GM12878 (cell line): ENCODE measurements around the gene KRT75. TPM values are rescaled to one million over a fixed set of nuclear protein-coding genes. Genes with fewer than 3 reads are reported as not detected.

Source experiments
- ATAC-seq: fragments of 200-7000 bp; cut with Tn5 transposase; 3 replicates; pipeline ENCODE4 v1.9.1; 2020; ENCODE audit warnings: mild to moderate bottlenecking, moderate library complexity
- Bru-seq: library from RNA; stranded (reverse); fragments of 400-500 nt; gene quantifications from one replicate; lab custom pipeline; 2021; lab: Mats Ljungman, UMichigan
- BruChase-seq, 2 experiments: library from RNA; stranded (reverse); fragments of 400-500 nt; gene quantifications; one replicate each; lab custom pipeline; 2021; lab: Mats Ljungman, UMichigan
- BruUV-seq: library from RNA; stranded (reverse); fragments of 400-500 nt; replicated peaks from 2 replicates; lab custom pipeline; 2021; lab: Mats Ljungman, UMichigan
- CTCF ChIA-PET: fragments of 300-600 bp; sonication (Branson Sonifier 250); formaldehyde crosslinking; extraction: SDS; loops from one replicate; lab custom pipeline; 2021; ENCODE audit warnings: inconsistent platforms; lab: Yijun Ruan, JAX
- POLR2A ChIA-PET: fragments of 350-600 bp; formaldehyde crosslinking; extraction: SDS; loops from one replicate; lab custom pipeline; 2021; ENCODE audit warnings: inconsistent platforms; lab: Charles Lee
- RAD21 ChIA-PET: fragments of 300-600 bp; sonication (Branson Sonifier 250); formaldehyde crosslinking; loops from one replicate; lab custom pipeline; 2023; ENCODE audit warnings: antibody characterized with exemption; ENCODE audit not compliant: unreplicated experiment; lab: Charles Lee
- SMC1A ChIA-PET: fragments of 300-600 bp; sonication (Branson Sonifier 250); formaldehyde crosslinking; loops from one replicate; lab custom pipeline; 2023; ENCODE audit not compliant: unreplicated experiment, uncharacterized antibody; lab: Charles Lee
- DNase-seq: peaks from one replicate; pipeline ENCODE4 v3.0.0-alpha.2; 2011; ENCODE audit warnings: low read depth, low spot score
- FAIRE-seq: peaks from 3 replicates; lab custom pipeline; 2011; peaks lifted over from hg19 to GRCh38; lab: Jason Lieb, UNC
- H2AFZ ChIP-seq: 2 replicates; pipeline ENCODE4 v1.6.0; 2011; ENCODE audit warnings: low read depth, low read length, control low read depth; ENCODE audit not compliant: control insufficient read depth
- H3K27ac ChIP-seq: 2 replicates; pipeline ENCODE4 v1.5.1; 2011; ENCODE audit warnings: control low read depth; ENCODE audit not compliant: control insufficient read depth, insufficient read depth
- H3K27me3 ChIP-seq, 2 experiments: replicated peaks in 1 of 2; 2 replicates each; pipeline versions ENCODE4 v1.6.0 to v1.6.1; 2011; ENCODE audit warnings: low read length in 1 of 2; ENCODE audit not compliant: control insufficient read depth in 2 of 2, insufficient read depth in 2 of 2
- H3K36me3 ChIP-seq, 2 experiments: 2 replicates each; pipeline ENCODE4 v1.5.1; 2011; ENCODE audit warnings: low read length in 1 of 2; ENCODE audit not compliant: control insufficient read depth in 2 of 2, insufficient read depth in 2 of 2
- H3K4me1 ChIP-seq: 2 replicates; pipeline ENCODE4 v1.6.1; 2011; ENCODE audit warnings: mild to moderate bottlenecking, low read length, moderate library complexity, mixed read lengths; ENCODE audit not compliant: control insufficient read depth, insufficient read depth
- H3K4me2 ChIP-seq: 2 replicates; pipeline ENCODE4 v1.6.0; 2011; ENCODE audit warnings: control low read depth; ENCODE audit not compliant: control insufficient read depth, insufficient read depth
- H3K4me3 ChIP-seq: fragments of 200-600 bp; sonication (generic); 2 replicates; pipeline ENCODE4 v1.5.1; 2016
- H3K79me2 ChIP-seq: 2 replicates; pipeline ENCODE4 v1.6.0; 2011; ENCODE audit warnings: low read length; ENCODE audit not compliant: control insufficient read depth, insufficient read depth
- H3K9ac ChIP-seq: 2 replicates; pipeline ENCODE4 v1.8.0; 2011; ENCODE audit warnings: low read length, control low read depth, mixed read lengths; ENCODE audit not compliant: control insufficient read depth, insufficient read depth
- H3K9me3 ChIP-seq: replicated peaks from 3 replicates; pipeline ENCODE4 v1.5.1; 2011; ENCODE audit warnings: mild to moderate bottlenecking, low read length; ENCODE audit not compliant: control insufficient read depth, insufficient read depth
- H4K20me1 ChIP-seq: 2 replicates; pipeline ENCODE4 v1.6.0; 2011; ENCODE audit not compliant: control insufficient read depth, insufficient read depth
- ATF2 ChIP-seq: IDR thresholded peaks from 2 replicates; pipeline ENCODE4 v1.6.1; 2012; ENCODE audit warnings: low read length, inconsistent platforms
- CBFB ChIP-seq: IDR thresholded peaks from 2 replicates; pipeline ENCODE4 v1.6.1; 2016; ENCODE audit warnings: antibody characterized with exemption, low read depth
- E2F4 ChIP-seq: IDR thresholded peaks from 2 replicates; pipeline ENCODE4 v1.6.1; 2012; ENCODE audit warnings: low read depth, low read length, improper control_type of control experiment
- EED ChIP-seq: sonication (generic); IDR thresholded peaks from 2 replicates; pipeline ENCODE4 v1.6.1; 2016; ENCODE audit warnings: antibody characterized with exemption, low read depth
- EGR1 ChIP-seq, 2 experiments: IDR thresholded peaks; 1 replicate in 1 of 2; 2 replicates in 1 of 2; pipeline ENCODE4 v1.6.1; 2011 to 2012; ENCODE audit warnings: low read depth in 2 of 2, low read length in 2 of 2, borderline replicate concordance in 1 of 2, mild to moderate bottlenecking in 1 of 2, moderate library complexity in 1 of 2
- IKZF2 ChIP-seq, 2 experiments: fragments of 450-650 bp; IDR thresholded peaks; 2 replicates each; pipeline ENCODE4 v1.6.1; 2017; ENCODE audit warnings: mild to moderate bottlenecking in 2 of 2, moderate library complexity in 2 of 2
- IRF4 ChIP-seq: IDR thresholded peaks from 2 replicates; pipeline ENCODE4 v1.6.1; 2011; ENCODE audit warnings: low read depth, low read length
- KAT2A ChIP-seq: conservative IDR thresholded peaks from 2 replicates; pipeline ENCODE4 v1.6.1; 2011; ENCODE audit warnings: low read depth, low read length; ENCODE audit not compliant: control insufficient read depth
- NFXL1 ChIP-seq: fragments of 450-650 bp; IDR thresholded peaks from 2 replicates; pipeline ENCODE4 v1.6.1; 2017; ENCODE audit warnings: antibody characterized with exemption, mild to moderate bottlenecking, borderline replicate concordance
- NFYA ChIP-seq: IDR thresholded peaks from 2 replicates; pipeline ENCODE4 v1.6.1; 2011; ENCODE audit warnings: low read depth, mild to moderate bottlenecking, low read length, improper control_type of control experiment, borderline replicate concordance
- REST ChIP-seq: IDR thresholded peaks from 2 replicates; pipeline ENCODE4 v1.6.1; 2012; ENCODE audit warnings: mild to moderate bottlenecking, low read depth, low read length
- SPI1 ChIP-seq: IDR thresholded peaks from 2 replicates; pipeline ENCODE4 v1.6.1; 2011; ENCODE audit warnings: low read depth, mild to moderate bottlenecking, low read length, moderate library complexity, borderline replicate concordance; ENCODE audit not compliant: insufficient read depth
- USF1 ChIP-seq: IDR thresholded peaks from 2 replicates; pipeline ENCODE4 v1.6.1; 2011; ENCODE audit warnings: borderline replicate concordance, low read depth, mild to moderate bottlenecking, moderate library complexity, mixed read lengths, low read length; ENCODE audit not compliant: insufficient read depth; ENCODE audit errors: extremely low read length
- ZNF622 ChIP-seq: fragments of 450-650 bp; IDR thresholded peaks from 2 replicates; pipeline ENCODE4 v1.6.1; 2017; ENCODE audit warnings: mild to moderate bottlenecking, inconsistent platforms
- WGBS: methylation state at CpG from one replicate; pipeline ENCODE4 v1.1.6; 2016; ENCODE audit warnings: low lambda C conversion rate; ENCODE audit not compliant: insufficient replicate concordance, insufficient coverage; ENCODE audit errors: missing lambda C conversion rate; 5-methylcytosine and 5-hydroxymethylcytosine counted together
- in situ Hi-C: fragments of 300-500 bp; cut with MboI; formaldehyde crosslinking; loops from 9 replicates; pipeline ENCODE4 v1.14.3; 2018; ENCODE audit warnings: mixed read lengths
- intact Hi-C: fragments of 100-400 bp; cut with micrococcal nuclease; formaldehyde crosslinking; loops from one replicate; pipeline ENCODE4 v1.14.2; 2022; ENCODE audit not compliant: unreplicated experiment
- long read RNA-seq, 2 experiments: library from polyadenylated mRNA; unstranded; transcript quantifications; one replicate each; pipeline ENCODE4 v2.0.0, GENCODE V29; 2019 to 2020
- polyA minus RNA-seq, 3 experiments: library from RNA; depleted of rRNA, polyadenylated mRNA; stranded (reverse); fragments of >200 nt; gene quantifications; 2 replicates each; pipeline ENCODE4 v1.2.3, GENCODE V29; 2011
- polyA plus RNA-seq, 11 experiments: library from polyadenylated mRNA; depleted of rRNA in 4 of 11; unstranded in 6 of 11; stranded (reverse) in 5 of 11; fragments of >200 nt; fragmentation: Nextera tagmentation in 4 of 11; fragmentation: Illumina TruSeq in 1 of 11; extraction: Ambion mirVana in 4 of 11; extraction: Trizol in 1 of 11; gene quantifications; 1 replicate in 1 of 11; 2 replicates in 10 of 11; pipeline versions ENCODE4 v1.2.1 to v1.2.3, GENCODE V29; 2011 to 2016; ENCODE audit warnings: inconsistent platforms in 2 of 11, missing spikeins in 2 of 11, low read depth in 1 of 11
- total RNA-seq, 4 experiments: library from RNA; depleted of rRNA in 3 of 4; stranded (reverse); fragments of >200 nt in 3 of 4; fragmentation: Illumina TruSeq in 1 of 4; extraction: Trizol in 1 of 4; gene quantifications; 2 replicates each; pipeline versions ENCODE4 v1.2.1 to v1.2.3, GENCODE V29; 2013 to 2021

The KRT75 gene
- total RNA-seq (2013; cell fraction: nucleolus; rRNA removed) = not detected in 2 replicates
- total RNA-seq (2014; rRNA removed) = not detected in 2 replicates
- not detected in 2 replicates for total RNA-seq (2014; rRNA removed; fragmentation: Illumina TruSeq; extraction: Trizol)
- total RNA-seq (2021) = not detected in 2 replicates
- not detected for polyA plus RNA-seq (2011; ENCODE audit: low read depth)
- polyA plus RNA-seq (2011; rRNA removed) = not detected in 2 replicates
- polyA plus RNA-seq (2011; cell fraction: cytosol; rRNA removed) = not detected in 2 replicates
- polyA plus RNA-seq (2011; cell fraction: nucleus; rRNA removed) = not detected in 2 replicates
- not detected in 2 replicates for polyA plus RNA-seq (2012)
- not detected in 2 replicates for polyA plus RNA-seq (2014; fragmentation: Illumina TruSeq; extraction: Trizol)
- not detected for polyA plus RNA-seq (2014; fragmentation: Nextera tagmentation; extraction: Ambion mirVana)
- polyA plus RNA-seq (2014; rRNA removed) = not detected in 2 replicates
- not detected for polyA plus RNA-seq (2016; fragmentation: Nextera tagmentation; extraction: Ambion mirVana)
- polyA minus RNA-seq (2011; rRNA and poly(A)+ RNA removed) = not detected in 2 replicates
- polyA minus RNA-seq (2011; cell fraction: cytosol; rRNA and poly(A)+ RNA removed) = not detected in 2 replicates
- polyA minus RNA-seq (2011; cell fraction: nucleus; rRNA and poly(A)+ RNA removed) = not detected in 2 replicates
- not detected for Bru-seq, nascent RNA
- BruChase-seq, experiment 1, labeled RNA remaining after a 6-hour chase = not detected
- BruChase-seq, experiment 2, labeled RNA remaining after a 2-hour chase = not detected
- long read RNA-seq, experiment 1 = 0 reads
- long read RNA-seq, experiment 2 = 0 reads

- H3K4me2 ChIP-seq = no peak within 1 kb of the TSS
- intact Hi-C loops = no loop called here
- in situ Hi-C loops = no loop called here
- 39% methylated on average over 20 of the region's 20 CpGs for WGBS
- no peak within 1 kb of the TSS for H3K9ac ChIP-seq
- SMC1A ChIA-PET = no interaction called here
- no peaks in the 10 kb centered on the region for H3K9me3 ChIP-seq
- POLR2A ChIA-PET = no interaction called here
- no peaks in the 10 kb centered on the region for H4K20me1 ChIP-seq
- BruUV-seq = no TSS peak
- H3K36me3 ChIP-seq = no peaks in the 10 kb centered on the region
- no peaks in the 10 kb centered on the region for H3K4me1 ChIP-seq
- peaks cover 0 to 1% of the 10 kb centered on the region in 2 experiments; a peak in 3 of 4 replicates for H3K27me3 ChIP-seq
- no peak for ATAC-seq
- no peaks in the 10 kb centered on the region for H3K79me2 ChIP-seq
- DNase-seq = no peak
- no peak within 1 kb of the TSS for H2AFZ ChIP-seq
- no peak within 1 kb of the TSS for H3K4me3 ChIP-seq
- FAIRE-seq = no peak
- RAD21 ChIA-PET = no interaction called here
- no peak within 1 kb of the TSS for H3K27ac ChIP-seq
- CTCF ChIA-PET = no interaction called here
- TF ChIP-seq SPI1 (no peak), NFYA (no peak), EED (no peak), ZNF622 (no peak), EGR1 (IDR thresholded peaks at IDR 0.05; ENCODE audit: borderline replicate concordance in 1 of 2, low read depth in 2 of 2, low read length in 2 of 2) (no peak), REST (no peak), KAT2A (no peak), USF1 (no peak), IKZF2 (IDR thresholded peaks at IDR 0.05) (no peak), IRF4 (no peak), CBFB (no peak), E2F4 (no peak), ATF2 (no peak), NFXL1 (no peak)
Measured at GRCh38 chr12:52434081-52434733, at the start of gene KRT75. TSS of gene KRT75 (minus strand) at chr12:52434371. CDS start at chr12:52434304, 67 bp downstream.
